ENCODE data around the gene WHRN. TPM values are rescaled to one million over a fixed set of nuclear protein-coding genes. Genes with fewer than 3 reads are reported as not detected.

WHRN gene
- total RNA-seq, 6 donors from 2014 or later, result 2.5 to 17.8 (median 5.6) TPM

DNA sequence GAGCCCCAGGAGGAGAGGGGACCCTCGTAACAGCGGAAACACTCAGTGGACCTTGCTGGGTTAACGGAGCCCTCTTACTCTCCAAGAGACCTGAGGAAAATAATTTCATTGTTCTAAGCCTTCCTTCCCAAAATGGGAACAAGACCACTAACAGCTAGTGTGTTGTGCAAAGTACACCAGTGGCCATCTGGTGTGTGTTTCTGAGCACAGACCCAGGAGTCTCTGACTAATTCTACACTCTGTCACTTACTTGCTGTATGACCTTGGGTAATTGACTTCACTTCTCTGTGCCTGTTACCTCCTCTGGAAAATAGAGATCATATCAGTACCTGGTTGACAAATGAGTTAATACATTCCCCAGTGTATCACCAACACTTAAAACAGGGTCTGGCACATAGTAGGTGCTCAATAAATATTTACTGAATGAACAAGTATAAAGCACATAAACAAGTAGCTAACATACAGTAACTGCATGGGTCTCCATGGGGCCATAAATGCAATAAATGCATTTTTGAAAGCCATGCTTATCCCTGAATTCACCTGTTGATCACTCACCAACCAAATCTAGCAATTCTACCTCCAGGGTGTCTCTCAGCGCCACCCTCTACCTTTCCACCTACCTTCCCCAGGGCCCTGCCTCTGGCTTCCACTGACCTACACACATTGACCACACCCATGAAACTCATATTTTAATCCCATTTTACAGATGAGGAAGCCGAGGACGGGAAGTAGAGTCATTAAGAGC, 72.8 kb downstream of the WHRN start:
- no peak for TF ChIP-seq EP300 (IDR thresholded peaks at IDR 0.05)
- TF ChIP-seq POLR2AphosphoS5 (IDR thresholded peaks at IDR 0.05), result no peak
- no peak for TF ChIP-seq POLR2A (IDR thresholded peaks at IDR 0.05)
- TF ChIP-seq, protein P1, sequence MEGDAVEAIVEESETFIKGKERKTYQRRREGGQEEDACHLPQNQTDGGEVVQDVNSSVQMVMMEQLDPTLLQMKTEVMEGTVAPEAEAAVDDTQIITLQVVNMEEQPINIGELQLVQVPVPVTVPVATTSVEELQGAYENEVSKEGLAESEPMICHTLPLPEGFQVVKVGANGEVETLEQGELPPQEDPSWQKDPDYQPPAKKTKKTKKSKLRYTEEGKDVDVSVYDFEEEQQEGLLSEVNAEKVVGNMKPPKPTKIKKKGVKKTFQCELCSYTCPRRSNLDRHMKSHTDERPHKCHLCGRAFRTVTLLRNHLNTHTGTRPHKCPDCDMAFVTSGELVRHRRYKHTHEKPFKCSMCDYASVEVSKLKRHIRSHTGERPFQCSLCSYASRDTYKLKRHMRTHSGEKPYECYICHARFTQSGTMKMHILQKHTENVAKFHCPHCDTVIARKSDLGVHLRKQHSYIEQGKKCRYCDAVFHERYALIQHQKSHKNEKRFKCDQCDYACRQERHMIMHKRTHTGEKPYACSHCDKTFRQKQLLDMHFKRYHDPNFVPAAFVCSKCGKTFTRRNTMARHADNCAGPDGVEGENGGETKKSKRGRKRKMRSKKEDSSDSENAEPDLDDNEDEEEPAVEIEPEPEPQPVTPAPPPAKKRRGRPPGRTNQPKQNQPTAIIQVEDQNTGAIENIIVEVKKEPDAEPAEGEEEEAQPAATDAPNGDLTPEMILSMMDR (IDR thresholded peaks at IDR 0.05), result no peak
- no peaks in the 10 kb centered on the region for H3K4me1 ChIP-seq
- H3K4me3 ChIP-seq, result no peak overlapping the region
- H3K9me3 ChIP-seq, result no peaks in the 10 kb centered on the region
- ATAC-seq (ENCODE audit: low FRiP score in 2 of 2) (no peak), DNase-seq (no peak)
- no peaks in the 10 kb centered on the region for H3K27me3 ChIP-seq
- WGBS, 2 donors, result 67 to 75% methylated on average over 5 to 6 of the region's 6 CpGs
- no peak overlapping the region for H3K27ac ChIP-seq
- H3K36me3 ChIP-seq, result no peaks in the 10 kb centered on the region

DNA sequence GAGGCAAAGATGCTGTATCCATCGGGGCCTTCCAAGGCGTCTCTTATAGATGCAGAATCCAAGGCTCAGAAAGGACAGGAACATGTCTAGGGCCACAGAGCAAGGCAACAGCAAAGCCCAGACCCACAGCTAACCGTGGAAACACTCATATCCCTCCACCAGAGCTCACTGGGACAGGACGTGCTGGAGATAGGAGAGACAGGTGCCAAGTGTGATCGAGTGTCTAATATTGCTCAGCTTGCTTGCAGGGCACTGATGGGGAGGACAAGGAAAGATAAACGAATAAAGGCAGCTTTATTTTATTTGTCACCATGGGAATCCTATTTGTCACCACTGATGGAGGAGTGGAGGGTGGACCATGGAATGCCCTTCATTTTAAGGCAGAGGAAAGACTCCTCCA, 73.5 kb downstream of the WHRN start:
- TF ChIP-seq POLR2AphosphoS5 (IDR thresholded peaks at IDR 0.05) (no peak), EP300 (IDR thresholded peaks at IDR 0.05) (no peak), POLR2A (IDR thresholded peaks at IDR 0.05) (no peak)
- TF ChIP-seq, protein P1 (IDR thresholded peaks at IDR 0.05), result no peak
- no peak for ATAC-seq (ENCODE audit: low FRiP score in 2 of 2)
- WGBS, 2 donors, result 82 to 86% methylated on average over 6 of the region's 6 CpGs
- no peak overlapping the region for H3K4me3 ChIP-seq
- no peaks in the 10 kb centered on the region for H3K36me3 ChIP-seq
- H3K27ac ChIP-seq, result no peak overlapping the region
- H3K4me1 ChIP-seq, result no peaks in the 10 kb centered on the region
- H3K27me3 ChIP-seq, result no peaks in the 10 kb centered on the region
- no peak for DNase-seq
- no peaks in the 10 kb centered on the region for H3K9me3 ChIP-seq

DNA sequence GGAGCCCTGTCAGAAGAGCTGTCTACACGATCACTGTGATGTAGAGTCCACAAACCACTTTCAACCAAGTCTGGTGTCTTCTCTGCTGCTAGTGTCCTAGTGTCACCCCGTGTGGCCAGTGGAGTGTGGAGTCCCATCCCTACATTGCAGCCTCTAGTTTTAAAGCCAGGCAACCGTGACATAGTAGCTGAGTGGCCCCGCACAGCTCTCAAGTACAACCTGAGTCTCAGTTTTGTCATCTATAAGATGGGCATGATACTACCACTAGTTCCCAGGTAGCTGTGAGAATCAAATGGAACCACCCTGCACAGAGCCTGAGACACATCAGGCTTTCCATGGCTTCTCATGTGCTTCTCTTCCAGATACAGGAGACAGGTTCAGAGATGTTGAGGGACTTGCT, 74.3 kb downstream of the WHRN start:
- WGBS, 2 donors, result 87 to 88% methylated on average over 1 to 4 of the region's 4 CpGs
- Histone ChIP-seq H3K36me3 (no peaks in the 10 kb centered on the region), H3K27me3 (no peaks in the 10 kb centered on the region), H3K4me1 (no peaks in the 10 kb centered on the region), H3K27ac (no peak overlapping the region), H3K9me3 (no peaks in the 10 kb centered on the region), H3K4me3 (no peak overlapping the region)
- no peak for ATAC-seq (ENCODE audit: low FRiP score in 2 of 2)
- TF ChIP-seq, protein P1 (IDR thresholded peaks at IDR 0.05), result no peak
- no peak for TF ChIP-seq EP300 (IDR thresholded peaks at IDR 0.05)
- TF ChIP-seq POLR2AphosphoS5 (IDR thresholded peaks at IDR 0.05), result no peak
- TF ChIP-seq POLR2A (IDR thresholded peaks at IDR 0.05), result no peak
- DNase-seq, result no peak

DNA sequence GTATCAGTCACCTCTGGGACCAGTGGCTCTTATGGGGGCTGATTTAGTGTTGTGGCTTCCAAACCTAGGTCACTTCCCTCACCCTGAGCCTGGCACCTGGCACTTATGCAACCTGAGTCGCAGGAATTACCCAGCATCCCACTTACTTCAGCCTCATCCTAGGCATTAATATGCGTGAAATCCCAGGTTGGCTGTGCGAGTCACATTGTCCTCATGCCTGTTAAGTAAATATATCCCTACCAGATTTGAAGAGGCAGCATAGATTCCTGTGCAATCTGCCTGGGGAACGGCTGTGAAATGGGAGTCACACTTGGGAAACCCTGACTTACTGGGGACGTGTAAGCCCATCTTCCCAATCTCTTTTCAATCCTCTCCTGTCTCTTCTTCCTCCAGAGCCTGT, 74.8 kb downstream of the WHRN start:
- no peak for ATAC-seq (ENCODE audit: low FRiP score in 2 of 2)
- no peaks in the 10 kb centered on the region for H3K27me3 ChIP-seq
- no peak overlapping the region for H3K4me3 ChIP-seq
- no peak for DNase-seq
- H3K27ac ChIP-seq, result no peak overlapping the region
- no peaks in the 10 kb centered on the region for H3K36me3 ChIP-seq
- H3K9me3 ChIP-seq, result no peaks in the 10 kb centered on the region
- WGBS, 2 donors, result 74 to 84% methylated on average over 5 of the region's 5 CpGs
- TF ChIP-seq EP300 (IDR thresholded peaks at IDR 0.05) (no peak), POLR2AphosphoS5 (IDR thresholded peaks at IDR 0.05) (no peak)
- TF ChIP-seq, protein P1 (IDR thresholded peaks at IDR 0.05), result no peak
- no peaks in the 10 kb centered on the region for H3K4me1 ChIP-seq

DNA sequence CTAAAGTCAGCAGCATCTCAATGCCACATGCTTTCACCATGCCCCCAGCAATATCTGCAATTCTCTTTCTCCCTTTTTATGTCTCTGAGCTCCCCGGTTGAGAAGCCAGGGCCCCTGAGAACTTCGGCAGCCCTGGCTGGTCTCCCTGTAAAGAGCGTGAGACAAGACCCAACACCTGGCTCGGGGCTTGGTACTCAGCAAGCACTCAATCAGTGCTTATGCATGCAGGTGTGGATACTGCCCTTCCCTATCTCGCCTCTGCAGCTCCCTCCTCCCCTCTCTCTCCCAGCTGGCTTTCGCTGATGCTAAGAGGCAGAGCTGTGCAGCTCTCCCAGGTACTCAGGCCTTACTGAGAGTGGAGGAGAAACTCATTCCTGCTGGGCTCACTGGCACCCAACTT, 75.8 kb downstream of the WHRN start:
- no peaks in the 10 kb centered on the region for H3K4me1 ChIP-seq
- ATAC-seq (ENCODE audit: low FRiP score in 2 of 2), result no peak
- WGBS, 2 donors, result 83 to 90% methylated on average over 6 of the region's 6 CpGs

More for the DNA sequence above, 75.8 kb downstream of the WHRN start:
- Histone ChIP-seq H3K27me3 (no peaks in the 10 kb centered on the region), H3K36me3 (no peaks in the 10 kb centered on the region), H3K9me3 (no peaks in the 10 kb centered on the region), H3K27ac (no peak overlapping the region), H3K4me3 (no peak overlapping the region)
- DNase-seq, result no peak
- TF ChIP-seq POLR2AphosphoS5 (IDR thresholded peaks at IDR 0.05) (no peak), POLR2A (IDR thresholded peaks at IDR 0.05) (no peak)
- TF ChIP-seq, protein P1 (IDR thresholded peaks at IDR 0.05), result no peak
